Measurements from ENCODE around the gene AGBL1.
"Not testable (repeated sequence)": the region's sequence is repeated elsewhere in the genome, so short reads cannot be mapped to it uniquely, and the experiment has no call there.

AGBL1 gene

GRCh38 chr15:86876387-86876944 is 796.8 kb downstream of the AGBL1 start:
- DNase-seq (ENCODE audit: low spot score), result no peak

- DNase-seq (ENCODE audit: low spot score), result no peak
Measured at GRCh38 chr15:86877171-86877631, 797.5 kb downstream of the AGBL1 start.

GRCh38 chr15:86878844-86879243 is 799.2 kb downstream of the AGBL1 start:
- DNase-seq (ENCODE audit: low spot score), result not testable (repeated sequence)

GRCh38 chr15:86879250-86880229 is 799.9 kb downstream of the AGBL1 start:
- DNase-seq (ENCODE audit: low spot score), result no peak

- no peak for DNase-seq (ENCODE audit: low spot score)
Measured at GRCh38 chr15:86885616-86886015, 805.9 kb downstream of the AGBL1 start.

- DNase-seq (ENCODE audit: low spot score), result no peak
Measured at GRCh38 chr15:86892774-86893449, 813.2 kb downstream of the AGBL1 start.

- no peak for DNase-seq (ENCODE audit: low spot score)
Measured at GRCh38 chr15:86894269-86894668, 814.6 kb downstream of the AGBL1 start.

- no peak for DNase-seq (ENCODE audit: low spot score)
Measured at GRCh38 chr15:86903642-86904421, 824.2 kb downstream of the AGBL1 start.

- no peak for DNase-seq (ENCODE audit: low spot score)
Measured at GRCh38 chr15:86905625-86906256, 826.1 kb downstream of the AGBL1 start.

- DNase-seq (ENCODE audit: low spot score), result no peak
Measured at GRCh38 chr15:86906376-86906775, 826.7 kb downstream of the AGBL1 start.

- DNase-seq (ENCODE audit: low spot score), result no peak
Measured at GRCh38 chr15:86911022-86911421, 831.4 kb downstream of the AGBL1 start.

- no peak for DNase-seq (ENCODE audit: low spot score)
Measured at GRCh38 chr15:86912661-86913060, 833.0 kb downstream of the AGBL1 start.

- DNase-seq (ENCODE audit: low spot score), result peak; percentile 17
Measured at GRCh38 chr15:86915811-86916331, 836.2 kb downstream of the AGBL1 start.

- DNase-seq (ENCODE audit: low spot score), result no peak
Measured at GRCh38 chr15:86916671-86917360, 837.1 kb downstream of the AGBL1 start.

GRCh38 chr15:86917361-86917671 is 837.6 kb downstream of the AGBL1 start:
- DNase-seq (ENCODE audit: low spot score), result no peak

- DNase-seq (ENCODE audit: low spot score), result no peak
Measured at GRCh38 chr15:86919581-86919980, 839.9 kb downstream of the AGBL1 start.

- DNase-seq (ENCODE audit: low spot score), result no peak
Measured at GRCh38 chr15:86929461-86929860, 849.8 kb downstream of the AGBL1 start.

- DNase-seq (ENCODE audit: low spot score), result no peak
Measured at GRCh38 chr15:86932456-86932855, 852.8 kb downstream of the AGBL1 start.

GRCh38 chr15:86935841-86936240 is 856.2 kb downstream of the AGBL1 start:
- no peak for DNase-seq (ENCODE audit: low spot score)

- DNase-seq (ENCODE audit: low spot score), result no peak
Measured at GRCh38 chr15:86942285-86942684, 862.6 kb downstream of the AGBL1 start.

- no peak for DNase-seq (ENCODE audit: low spot score)
Measured at GRCh38 chr15:86948719-86949118, 869.0 kb downstream of the AGBL1 start.
